ENCODE measurements around the gene C15orf39. TPM values are rescaled to one million over a fixed set of nuclear protein-coding genes. Genes with fewer than 3 reads are reported as not detected.

Gene C15orf39
- total RNA-seq, 2 donors from 2014 or later = 17.9 to 96.3 TPM

DNA sequence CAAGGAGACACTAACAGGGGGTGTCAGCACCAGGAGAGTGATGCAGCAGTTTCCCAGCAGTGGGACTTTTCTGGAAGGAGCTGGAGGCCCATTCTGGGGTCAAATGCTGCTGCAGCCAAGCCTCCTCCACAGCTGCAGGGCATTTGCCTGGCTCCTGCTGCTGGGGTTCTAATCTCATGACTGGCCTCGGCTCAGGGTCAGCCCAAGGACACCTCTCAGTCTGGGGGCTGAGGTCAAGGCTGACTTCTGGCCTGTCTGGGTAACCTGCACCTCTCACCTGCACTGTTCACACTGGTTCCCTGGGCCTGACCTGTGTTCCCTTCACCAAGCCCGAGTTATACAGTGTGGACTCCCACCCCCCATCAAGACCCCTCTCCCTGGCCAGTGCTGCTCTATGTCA is 10.4 kb upstream of the C15orf39 start:
- Histone ChIP-seq H3K4me3 (no peak overlapping the region), H3K4me1 (replicated peaks) (no peaks in the 10 kb centered on the region), H3K27ac (no peak overlapping the region), H3K36me3 (no peaks in the 10 kb centered on the region), H3K9me3 (no peaks in the 10 kb centered on the region), H3K27me3 (replicated peaks; ENCODE audit: insufficient read depth) (no peaks in the 10 kb centered on the region)
- TF ChIP-seq POLR2AphosphoS5 (IDR thresholded peaks at IDR 0.05) = no peak
- TF ChIP-seq POLR2A (IDR thresholded peaks at IDR 0.05) = no peak
- TF ChIP-seq, protein P1, sequence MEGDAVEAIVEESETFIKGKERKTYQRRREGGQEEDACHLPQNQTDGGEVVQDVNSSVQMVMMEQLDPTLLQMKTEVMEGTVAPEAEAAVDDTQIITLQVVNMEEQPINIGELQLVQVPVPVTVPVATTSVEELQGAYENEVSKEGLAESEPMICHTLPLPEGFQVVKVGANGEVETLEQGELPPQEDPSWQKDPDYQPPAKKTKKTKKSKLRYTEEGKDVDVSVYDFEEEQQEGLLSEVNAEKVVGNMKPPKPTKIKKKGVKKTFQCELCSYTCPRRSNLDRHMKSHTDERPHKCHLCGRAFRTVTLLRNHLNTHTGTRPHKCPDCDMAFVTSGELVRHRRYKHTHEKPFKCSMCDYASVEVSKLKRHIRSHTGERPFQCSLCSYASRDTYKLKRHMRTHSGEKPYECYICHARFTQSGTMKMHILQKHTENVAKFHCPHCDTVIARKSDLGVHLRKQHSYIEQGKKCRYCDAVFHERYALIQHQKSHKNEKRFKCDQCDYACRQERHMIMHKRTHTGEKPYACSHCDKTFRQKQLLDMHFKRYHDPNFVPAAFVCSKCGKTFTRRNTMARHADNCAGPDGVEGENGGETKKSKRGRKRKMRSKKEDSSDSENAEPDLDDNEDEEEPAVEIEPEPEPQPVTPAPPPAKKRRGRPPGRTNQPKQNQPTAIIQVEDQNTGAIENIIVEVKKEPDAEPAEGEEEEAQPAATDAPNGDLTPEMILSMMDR (IDR thresholded peaks at IDR 0.05) = no peak
- intact Hi-C loops (cut with DNase I) = no loop called here
- 94% methylated on average over 2 of the region's 2 CpGs for WGBS
- no peak for DNase-seq (ENCODE audit: low spot score)

DNA sequence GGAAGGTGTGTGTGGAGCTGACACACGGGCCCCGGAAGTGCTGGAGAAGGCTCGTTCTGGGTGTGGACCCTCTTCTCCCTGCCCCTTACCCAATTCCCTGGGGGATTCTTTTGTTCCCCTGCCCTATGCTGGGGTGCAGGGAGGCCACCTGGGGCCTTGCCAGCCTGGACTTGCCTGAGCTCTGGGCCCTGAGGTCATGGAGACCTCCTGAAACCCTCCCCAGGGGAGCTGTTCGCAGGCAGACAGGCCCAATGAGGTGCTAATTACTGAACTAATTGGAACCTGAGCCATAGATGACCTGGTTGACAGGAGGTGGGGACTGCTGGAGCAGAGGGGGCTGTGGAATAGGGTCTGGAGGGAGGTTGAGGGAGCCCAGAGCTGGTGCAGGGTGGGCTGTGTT is 9.4 kb upstream of the C15orf39 start:
- WGBS = 95% methylated on average over 4 of the region's 4 CpGs
- intact Hi-C loops (cut with DNase I) = no loop called here

DNA sequence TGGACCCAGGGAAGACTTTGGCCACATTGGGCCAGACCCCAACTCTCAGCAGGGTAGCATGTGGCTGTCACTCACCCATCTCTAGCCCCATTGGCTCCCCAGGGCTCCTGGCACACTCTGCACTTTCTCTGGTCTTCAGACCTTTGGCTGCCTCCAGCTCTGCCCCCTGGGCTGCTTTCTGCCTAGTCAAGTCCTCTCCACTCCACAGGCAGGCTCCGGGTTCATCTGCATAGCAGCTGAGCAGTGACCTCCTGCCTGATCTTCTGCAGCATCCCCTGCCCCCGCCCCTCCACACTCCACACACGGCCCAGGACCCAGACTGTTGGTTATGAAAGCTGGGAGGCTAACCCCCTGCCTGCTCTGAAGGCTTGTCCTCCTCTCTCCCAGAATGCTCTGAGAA is 8.4 kb upstream of the C15orf39 start:
- 92% methylated on average over 3 of the region's 3 CpGs for WGBS
- TF ChIP-seq POLR2A (IDR thresholded peaks at IDR 0.05) (no peak), POLR2AphosphoS5 (IDR thresholded peaks at IDR 0.05) (no peak)
- TF ChIP-seq, protein P1 (IDR thresholded peaks at IDR 0.05) = no peak
- H3K36me3 ChIP-seq = no peaks in the 10 kb centered on the region
- H3K9me3 ChIP-seq = no peaks in the 10 kb centered on the region
- no peaks in the 10 kb centered on the region for H3K4me1 ChIP-seq (replicated peaks)
- no peak overlapping the region for H3K4me3 ChIP-seq
- no peak overlapping the region for H3K27ac ChIP-seq
- H3K27me3 ChIP-seq (replicated peaks; ENCODE audit: insufficient read depth) = no peaks in the 10 kb centered on the region
- no peak for DNase-seq (ENCODE audit: low spot score)
- intact Hi-C loops (cut with DNase I) = no loop called here

More for the DNA sequence above, 9.4 kb upstream of the C15orf39 start:
- Histone ChIP-seq H3K4me3 (no peak overlapping the region), H3K27me3 (replicated peaks; ENCODE audit: insufficient read depth) (no peaks in the 10 kb centered on the region), H3K9me3 (no peaks in the 10 kb centered on the region), H3K27ac (no peak overlapping the region), H3K4me1 (replicated peaks) (no peaks in the 10 kb centered on the region), H3K36me3 (no peaks in the 10 kb centered on the region)
- TF ChIP-seq, protein P1 (IDR thresholded peaks at IDR 0.05) = no peak
- no peak for TF ChIP-seq POLR2A (IDR thresholded peaks at IDR 0.05)
- no peak for DNase-seq (ENCODE audit: low spot score)

DNA sequence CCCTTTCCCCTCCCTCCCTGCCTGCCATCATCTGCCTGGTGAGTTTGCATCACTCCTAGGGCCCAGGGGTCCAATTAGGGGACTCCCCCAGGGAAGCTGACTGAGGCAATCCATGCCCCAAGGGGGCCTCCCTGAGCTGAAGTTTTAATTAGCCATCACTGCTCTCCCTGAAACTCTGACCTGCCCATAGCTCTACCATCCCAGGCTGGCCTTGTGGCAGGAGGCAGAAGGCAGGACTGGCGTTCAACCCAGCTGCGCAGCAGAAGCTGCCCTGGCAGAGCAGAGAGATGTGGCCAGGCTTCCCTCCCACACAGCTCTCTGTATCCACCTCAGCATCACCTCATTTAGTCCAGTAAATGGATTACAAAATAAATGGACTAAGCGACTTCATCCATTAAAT is 7.7 kb upstream of the C15orf39 start:
- WGBS = 92% methylated on average over 3 of the region's 3 CpGs
- TF ChIP-seq POLR2A (IDR thresholded peaks at IDR 0.05) = no peak
- Histone ChIP-seq H3K4me1 (replicated peaks) (no peaks in the 10 kb centered on the region), H3K27me3 (replicated peaks; ENCODE audit: insufficient read depth) (no peaks in the 10 kb centered on the region), H3K4me3 (no peak overlapping the region), H3K27ac (no peak overlapping the region), H3K36me3 (no peaks in the 10 kb centered on the region), H3K9me3 (no peaks in the 10 kb centered on the region)
- intact Hi-C loops (cut with DNase I) = no loop called here
- no peak for DNase-seq (ENCODE audit: low spot score)

DNA sequence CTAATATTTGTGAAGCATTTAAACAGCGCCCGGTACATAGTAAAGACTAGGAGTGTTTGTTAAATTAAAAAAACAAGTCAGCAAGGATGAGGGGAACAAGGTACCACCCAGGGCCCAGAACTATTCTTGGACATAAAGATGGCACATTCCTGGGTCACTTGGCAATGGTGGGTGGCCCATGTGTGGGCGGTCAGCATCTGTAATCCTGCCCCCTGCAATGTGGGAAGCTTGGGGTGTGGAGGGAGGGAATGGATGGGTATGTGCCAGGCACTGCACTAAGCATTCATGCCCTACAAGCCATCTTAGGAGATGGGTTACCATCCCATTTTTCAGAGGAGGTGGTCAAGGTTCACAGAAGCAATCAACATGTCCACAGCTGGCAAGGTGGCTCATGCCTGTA is 7.3 kb upstream of the C15orf39 start:
- Histone ChIP-seq H3K9me3 (no peaks in the 10 kb centered on the region), H3K27ac (no peak overlapping the region), H3K36me3 (no peaks in the 10 kb centered on the region), H3K27me3 (replicated peaks; ENCODE audit: insufficient read depth) (no peaks in the 10 kb centered on the region), H3K4me3 (no peak overlapping the region), H3K4me1 (replicated peaks) (no peaks in the 10 kb centered on the region)
- DNase-seq (ENCODE audit: low spot score) = no peak
- no peak for TF ChIP-seq POLR2A (IDR thresholded peaks at IDR 0.05)
- TF ChIP-seq, protein P1 (IDR thresholded peaks at IDR 0.05) = no peak
- TF ChIP-seq POLR2AphosphoS5 (IDR thresholded peaks at IDR 0.05) = no peak
- intact Hi-C loops (cut with DNase I) = no loop called here
- WGBS = 88% methylated on average over 3 of the region's 3 CpGs

Data from prostate gland (tissue), 2 donors.